ENCODE measurements around the gene TPCN2. TPM values are rescaled to one million over a fixed set of nuclear protein-coding genes. Genes with fewer than 3 reads are reported as not detected.

The TPCN2 gene
- polyA plus RNA-seq, 1 donor from 2014 or later: 14.2 TPM

DNA sequence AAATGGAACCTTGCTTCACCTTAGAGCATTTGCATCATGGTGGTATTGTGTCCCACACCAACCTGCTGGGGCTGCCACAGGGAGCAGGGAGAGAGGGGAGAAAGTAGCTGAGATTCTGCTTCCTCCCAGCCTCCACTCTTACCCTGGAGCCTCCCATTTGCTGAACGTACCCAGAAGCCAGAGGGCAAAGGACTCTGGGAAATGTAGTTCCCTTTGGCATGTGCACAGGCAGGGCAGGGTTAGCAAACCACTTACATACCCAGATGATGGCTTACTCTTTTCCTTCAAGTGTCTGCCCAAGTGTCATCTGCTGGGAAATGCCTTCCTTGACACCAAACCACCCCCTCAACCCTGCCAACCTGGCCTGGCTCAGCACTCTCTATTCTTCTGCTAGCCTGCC lies 123.9 kb downstream of the TPCN2 start:
- H3K9me3 ChIP-seq (ENCODE audit: low read length): peaks cover 3% of the 10 kb centered on the region
- H3K9ac ChIP-seq (ENCODE audit: low read length): no peak overlapping the region
- H3K27ac ChIP-seq (ENCODE audit: low read length): no peak overlapping the region
- H3F3A ChIP-seq (ENCODE audit: insufficient read depth, low read length, poor library complexity, severe bottlenecking): no peaks in the 10 kb centered on the region
- no peak overlapping the region for H3K4me2 ChIP-seq (ENCODE audit: low read length)
- no peak overlapping the region for H3K4me3 ChIP-seq (ENCODE audit: low read length)
- no peaks in the 10 kb centered on the region for H4K20me1 ChIP-seq (ENCODE audit: insufficient read depth)
- no peak for TF ChIP-seq MXI1 (conservative IDR thresholded peaks at IDR 0.05; ENCODE audit: poor library complexity, severe bottlenecking)
- no peak for TF ChIP-seq EP300 (conservative IDR thresholded peaks at IDR 0.05; ENCODE audit: poor library complexity, severe bottlenecking)
- TF ChIP-seq, protein P1, sequence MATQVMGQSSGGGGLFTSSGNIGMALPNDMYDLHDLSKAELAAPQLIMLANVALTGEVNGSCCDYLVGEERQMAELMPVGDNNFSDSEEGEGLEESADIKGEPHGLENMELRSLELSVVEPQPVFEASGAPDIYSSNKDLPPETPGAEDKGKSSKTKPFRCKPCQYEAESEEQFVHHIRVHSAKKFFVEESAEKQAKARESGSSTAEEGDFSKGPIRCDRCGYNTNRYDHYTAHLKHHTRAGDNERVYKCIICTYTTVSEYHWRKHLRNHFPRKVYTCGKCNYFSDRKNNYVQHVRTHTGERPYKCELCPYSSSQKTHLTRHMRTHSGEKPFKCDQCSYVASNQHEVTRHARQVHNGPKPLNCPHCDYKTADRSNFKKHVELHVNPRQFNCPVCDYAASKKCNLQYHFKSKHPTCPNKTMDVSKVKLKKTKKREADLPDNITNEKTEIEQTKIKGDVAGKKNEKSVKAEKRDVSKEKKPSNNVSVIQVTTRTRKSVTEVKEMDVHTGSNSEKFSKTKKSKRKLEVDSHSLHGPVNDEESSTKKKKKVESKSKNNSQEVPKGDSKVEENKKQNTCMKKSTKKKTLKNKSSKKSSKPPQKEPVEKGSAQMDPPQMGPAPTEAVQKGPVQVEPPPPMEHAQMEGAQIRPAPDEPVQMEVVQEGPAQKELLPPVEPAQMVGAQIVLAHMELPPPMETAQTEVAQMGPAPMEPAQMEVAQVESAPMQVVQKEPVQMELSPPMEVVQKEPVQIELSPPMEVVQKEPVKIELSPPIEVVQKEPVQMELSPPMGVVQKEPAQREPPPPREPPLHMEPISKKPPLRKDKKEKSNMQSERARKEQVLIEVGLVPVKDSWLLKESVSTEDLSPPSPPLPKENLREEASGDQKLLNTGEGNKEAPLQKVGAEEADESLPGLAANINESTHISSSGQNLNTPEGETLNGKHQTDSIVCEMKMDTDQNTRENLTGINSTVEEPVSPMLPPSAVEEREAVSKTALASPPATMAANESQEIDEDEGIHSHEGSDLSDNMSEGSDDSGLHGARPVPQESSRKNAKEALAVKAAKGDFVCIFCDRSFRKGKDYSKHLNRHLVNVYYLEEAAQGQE (IDR thresholded peaks at IDR 0.05; ENCODE audit: borderline replicate concordance): no peak
- no peak for TF ChIP-seq RAD21 (conservative IDR thresholded peaks at IDR 0.05)
- no peak for TF ChIP-seq SMC3 (conservative IDR thresholded peaks at IDR 0.05; ENCODE audit: poor library complexity)
- TF ChIP-seq, protein P2, sequence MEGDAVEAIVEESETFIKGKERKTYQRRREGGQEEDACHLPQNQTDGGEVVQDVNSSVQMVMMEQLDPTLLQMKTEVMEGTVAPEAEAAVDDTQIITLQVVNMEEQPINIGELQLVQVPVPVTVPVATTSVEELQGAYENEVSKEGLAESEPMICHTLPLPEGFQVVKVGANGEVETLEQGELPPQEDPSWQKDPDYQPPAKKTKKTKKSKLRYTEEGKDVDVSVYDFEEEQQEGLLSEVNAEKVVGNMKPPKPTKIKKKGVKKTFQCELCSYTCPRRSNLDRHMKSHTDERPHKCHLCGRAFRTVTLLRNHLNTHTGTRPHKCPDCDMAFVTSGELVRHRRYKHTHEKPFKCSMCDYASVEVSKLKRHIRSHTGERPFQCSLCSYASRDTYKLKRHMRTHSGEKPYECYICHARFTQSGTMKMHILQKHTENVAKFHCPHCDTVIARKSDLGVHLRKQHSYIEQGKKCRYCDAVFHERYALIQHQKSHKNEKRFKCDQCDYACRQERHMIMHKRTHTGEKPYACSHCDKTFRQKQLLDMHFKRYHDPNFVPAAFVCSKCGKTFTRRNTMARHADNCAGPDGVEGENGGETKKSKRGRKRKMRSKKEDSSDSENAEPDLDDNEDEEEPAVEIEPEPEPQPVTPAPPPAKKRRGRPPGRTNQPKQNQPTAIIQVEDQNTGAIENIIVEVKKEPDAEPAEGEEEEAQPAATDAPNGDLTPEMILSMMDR (IDR thresholded peaks at IDR 0.05; ENCODE audit: poor library complexity, severe bottlenecking): no peak
- TF ChIP-seq POLR2AphosphoS5 (IDR thresholded peaks at IDR 0.05): no peak
- TF ChIP-seq TAF1 (IDR thresholded peaks at IDR 0.05; ENCODE audit: low read depth): no peak
- TF ChIP-seq EZH2 (IDR thresholded peaks at IDR 0.05; ENCODE audit: borderline replicate concordance, insufficient read depth, low read length, poor library complexity, severe bottlenecking): no peak
- H2AFZ ChIP-seq (ENCODE audit: low read depth, low read length): no peak overlapping the region
- no peaks in the 10 kb centered on the region for H3K27me3 ChIP-seq (ENCODE audit: insufficient read depth, low read depth, low read length)
- no peaks in the 10 kb centered on the region for H3K36me3 ChIP-seq (ENCODE audit: insufficient read depth, low read length)
- H3K79me2 ChIP-seq (replicated peaks; ENCODE audit: insufficient read depth, low read length): no peaks in the 10 kb centered on the region
- no peaks in the 10 kb centered on the region for H3K9me2 ChIP-seq (ENCODE audit: insufficient read depth, low read length)

DNA sequence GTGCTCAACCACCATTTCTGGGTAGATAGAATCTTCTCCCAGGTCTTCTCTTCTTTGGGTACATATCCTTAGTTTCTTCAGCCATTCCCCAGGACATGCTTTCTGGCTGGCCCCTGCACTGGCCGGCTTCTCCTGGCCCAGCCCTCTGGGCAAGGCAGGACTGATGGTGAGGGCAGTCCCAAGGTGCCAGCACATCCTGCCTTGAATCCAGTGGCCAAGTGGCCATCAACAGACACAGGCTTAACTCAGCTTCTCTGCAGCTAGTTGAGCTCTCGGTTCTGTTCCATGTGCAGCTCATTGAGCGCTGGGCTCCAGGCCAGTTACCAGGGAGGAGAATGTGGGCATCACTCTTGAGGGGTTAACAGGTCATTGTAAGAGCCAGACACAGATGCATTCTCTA lies 124.6 kb downstream of the TPCN2 start:
- Histone ChIP-seq H3K36me3 (ENCODE audit: insufficient read depth, low read length) (no peaks in the 10 kb centered on the region), H3K27ac (ENCODE audit: low read length) (no peak overlapping the region), H3K4me2 (ENCODE audit: low read length) (no peak overlapping the region), H3K79me2 (replicated peaks; ENCODE audit: insufficient read depth, low read length) (no peaks in the 10 kb centered on the region), H3K9ac (ENCODE audit: low read length) (no peak overlapping the region), H3K27me3 (ENCODE audit: insufficient read depth, low read depth, low read length) (no peaks in the 10 kb centered on the region), H3F3A (ENCODE audit: insufficient read depth, low read length, poor library complexity, severe bottlenecking) (no peaks in the 10 kb centered on the region), H3K4me3 (ENCODE audit: low read length) (no peak overlapping the region), H3K9me2 (ENCODE audit: insufficient read depth, low read length) (no peaks in the 10 kb centered on the region), H2AFZ (ENCODE audit: low read depth, low read length) (no peak overlapping the region), H4K20me1 (ENCODE audit: insufficient read depth) (no peaks in the 10 kb centered on the region), H3K9me3 (ENCODE audit: low read length) (peaks cover 3% of the 10 kb centered on the region)
- TF ChIP-seq, protein P1 (IDR thresholded peaks at IDR 0.05; ENCODE audit: borderline replicate concordance): no peak
- TF ChIP-seq TAF1 (IDR thresholded peaks at IDR 0.05; ENCODE audit: low read depth) (no peak), MXI1 (conservative IDR thresholded peaks at IDR 0.05; ENCODE audit: poor library complexity, severe bottlenecking) (no peak)

All from neural cell (in vitro differentiated cells).